HEK293 (cell line): ENCODE measurements around the gene GLYATL3.

ENCODE experiments used
- AEBP2 ChIP-seq: fragments of 450-650 bp; formaldehyde crosslinking; IDR thresholded peaks from 2 replicates; pipeline ENCODE4 v1.5.1; 2016; ENCODE audit warnings: missing biosample characterization, missing genetic modification characterization, borderline replicate concordance
- HOXA7 ChIP-seq: sonication (generic); formaldehyde crosslinking; IDR thresholded peaks from 2 replicates; pipeline ENCODE4 v1.8.1; 2022; ENCODE audit warnings: missing genetic modification reagents, borderline replicate concordance
- KLF16 ChIP-seq: fragments of 450-650 bp; formaldehyde crosslinking; IDR thresholded peaks from 2 replicates; pipeline ENCODE4 v1.5.1; 2017; ENCODE audit warnings: missing biosample characterization, missing genetic modification characterization
- TCF7L2 ChIP-seq: IDR thresholded peaks from 2 replicates; pipeline ENCODE4 v1.6.1; 2011; ENCODE audit warnings: low read depth, mild to moderate bottlenecking, inconsistent platforms, low read length, moderate library complexity, borderline replicate concordance
- YY1 ChIP-seq: fragments of 450-650 bp; formaldehyde crosslinking; IDR thresholded peaks from 2 replicates; pipeline ENCODE4 v1.5.1; 2018; ENCODE audit warnings: missing biosample characterization, missing genetic modification characterization
- ZFP3 ChIP-seq: fragments of 450-650 bp; formaldehyde crosslinking; IDR thresholded peaks from 2 replicates; pipeline ENCODE4 v1.5.1; 2016; ENCODE audit warnings: low read depth, missing biosample characterization, missing genetic modification characterization
- ZFP69B ChIP-seq: fragments of 450-650 bp; formaldehyde crosslinking; IDR thresholded peaks from 2 replicates; pipeline ENCODE4 v1.5.1; 2016; ENCODE audit warnings: missing biosample characterization, missing genetic modification characterization
- ZNF2 ChIP-seq: fragments of 450-650 bp; formaldehyde crosslinking; IDR thresholded peaks from 2 replicates; pipeline ENCODE4 v1.5.1; 2016; ENCODE audit warnings: missing biosample characterization, missing genetic modification characterization
- ZNF221 ChIP-seq: fragments of 450-650 bp; formaldehyde crosslinking; IDR thresholded peaks from 2 replicates; pipeline ENCODE4 v1.5.1; 2017; ENCODE audit warnings: missing biosample characterization, missing genetic modification characterization, borderline replicate concordance
- ZNF274 ChIP-seq, 2 experiments: fragments of 200-500 bp in 1 of 2; fragments of 450-650 bp in 1 of 2; sonication (Bioruptor generic) in 1 of 2; formaldehyde crosslinking in 1 of 2; IDR thresholded peaks; 2 replicates each; pipeline versions ENCODE4 v1.5.1 to v1.6.1; 2014 to 2016; ENCODE audit warnings: borderline replicate concordance in 1 of 2, inconsistent platforms in 1 of 2, low read length in 1 of 2, missing biosample characterization in 1 of 2, missing genetic modification characterization in 1 of 2
- ZNF311 ChIP-seq: fragments of 450-650 bp; formaldehyde crosslinking; IDR thresholded peaks from 2 replicates; pipeline ENCODE4 v1.5.1; 2017; ENCODE audit warnings: missing biosample characterization, missing genetic modification characterization, borderline replicate concordance
- ZNF704 ChIP-seq: fragments of 450-650 bp; formaldehyde crosslinking; IDR thresholded peaks from 2 replicates; pipeline ENCODE4 v1.5.1; 2016; ENCODE audit warnings: missing biosample characterization, missing genetic modification characterization
- TF ChIP-seq, protein P1 (sequence below): fragments of 450-650 bp; formaldehyde crosslinking; IDR thresholded peaks from 2 replicates; pipeline ENCODE4 v1.5.1; 2016; ENCODE audit warnings: missing biosample characterization, missing genetic modification characterization
- TF ChIP-seq, protein P2 (sequence below): fragments of 450-650 bp; formaldehyde crosslinking; conservative IDR thresholded peaks from 2 replicates; pipeline ENCODE4 v1.5.1; 2016; ENCODE audit warnings: low read depth, missing biosample characterization, missing genetic modification characterization

GRCh38 chr6:49553384-49553783, 53.7 kb downstream of the GLYATL3 start:
- TF ChIP-seq, protein P1, sequence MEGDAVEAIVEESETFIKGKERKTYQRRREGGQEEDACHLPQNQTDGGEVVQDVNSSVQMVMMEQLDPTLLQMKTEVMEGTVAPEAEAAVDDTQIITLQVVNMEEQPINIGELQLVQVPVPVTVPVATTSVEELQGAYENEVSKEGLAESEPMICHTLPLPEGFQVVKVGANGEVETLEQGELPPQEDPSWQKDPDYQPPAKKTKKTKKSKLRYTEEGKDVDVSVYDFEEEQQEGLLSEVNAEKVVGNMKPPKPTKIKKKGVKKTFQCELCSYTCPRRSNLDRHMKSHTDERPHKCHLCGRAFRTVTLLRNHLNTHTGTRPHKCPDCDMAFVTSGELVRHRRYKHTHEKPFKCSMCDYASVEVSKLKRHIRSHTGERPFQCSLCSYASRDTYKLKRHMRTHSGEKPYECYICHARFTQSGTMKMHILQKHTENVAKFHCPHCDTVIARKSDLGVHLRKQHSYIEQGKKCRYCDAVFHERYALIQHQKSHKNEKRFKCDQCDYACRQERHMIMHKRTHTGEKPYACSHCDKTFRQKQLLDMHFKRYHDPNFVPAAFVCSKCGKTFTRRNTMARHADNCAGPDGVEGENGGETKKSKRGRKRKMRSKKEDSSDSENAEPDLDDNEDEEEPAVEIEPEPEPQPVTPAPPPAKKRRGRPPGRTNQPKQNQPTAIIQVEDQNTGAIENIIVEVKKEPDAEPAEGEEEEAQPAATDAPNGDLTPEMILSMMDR (tag by site-specific recombination): no peak
- no peak for TF ChIP-seq AEBP2 (tag by site-specific recombination)
- no peak for TF ChIP-seq KLF16 (tag by site-specific recombination)
- TF ChIP-seq ZNF274 (IDR thresholded peaks at IDR 0.05; ENCODE audit: low read length): no peak
- no peak for TF ChIP-seq ZNF274 (tag by site-specific recombination; IDR thresholded peaks at IDR 0.05; ENCODE audit: borderline replicate concordance)
- TF ChIP-seq ZNF311 (tag by site-specific recombination): no peak
- no peak for TF ChIP-seq ZFP3 (tag by site-specific recombination)
- no peak for TF ChIP-seq ZNF704 (tag by site-specific recombination)
- no peak for TF ChIP-seq YY1 (tag by site-specific recombination)
- TF ChIP-seq ZFP69B (tag by site-specific recombination): no peak
- no peak for TF ChIP-seq ZNF2
- no peak for TF ChIP-seq TCF7L2
- no peak for TF ChIP-seq HOXA7 (CRISPR knock-in tag)
- TF ChIP-seq, protein P2, sequence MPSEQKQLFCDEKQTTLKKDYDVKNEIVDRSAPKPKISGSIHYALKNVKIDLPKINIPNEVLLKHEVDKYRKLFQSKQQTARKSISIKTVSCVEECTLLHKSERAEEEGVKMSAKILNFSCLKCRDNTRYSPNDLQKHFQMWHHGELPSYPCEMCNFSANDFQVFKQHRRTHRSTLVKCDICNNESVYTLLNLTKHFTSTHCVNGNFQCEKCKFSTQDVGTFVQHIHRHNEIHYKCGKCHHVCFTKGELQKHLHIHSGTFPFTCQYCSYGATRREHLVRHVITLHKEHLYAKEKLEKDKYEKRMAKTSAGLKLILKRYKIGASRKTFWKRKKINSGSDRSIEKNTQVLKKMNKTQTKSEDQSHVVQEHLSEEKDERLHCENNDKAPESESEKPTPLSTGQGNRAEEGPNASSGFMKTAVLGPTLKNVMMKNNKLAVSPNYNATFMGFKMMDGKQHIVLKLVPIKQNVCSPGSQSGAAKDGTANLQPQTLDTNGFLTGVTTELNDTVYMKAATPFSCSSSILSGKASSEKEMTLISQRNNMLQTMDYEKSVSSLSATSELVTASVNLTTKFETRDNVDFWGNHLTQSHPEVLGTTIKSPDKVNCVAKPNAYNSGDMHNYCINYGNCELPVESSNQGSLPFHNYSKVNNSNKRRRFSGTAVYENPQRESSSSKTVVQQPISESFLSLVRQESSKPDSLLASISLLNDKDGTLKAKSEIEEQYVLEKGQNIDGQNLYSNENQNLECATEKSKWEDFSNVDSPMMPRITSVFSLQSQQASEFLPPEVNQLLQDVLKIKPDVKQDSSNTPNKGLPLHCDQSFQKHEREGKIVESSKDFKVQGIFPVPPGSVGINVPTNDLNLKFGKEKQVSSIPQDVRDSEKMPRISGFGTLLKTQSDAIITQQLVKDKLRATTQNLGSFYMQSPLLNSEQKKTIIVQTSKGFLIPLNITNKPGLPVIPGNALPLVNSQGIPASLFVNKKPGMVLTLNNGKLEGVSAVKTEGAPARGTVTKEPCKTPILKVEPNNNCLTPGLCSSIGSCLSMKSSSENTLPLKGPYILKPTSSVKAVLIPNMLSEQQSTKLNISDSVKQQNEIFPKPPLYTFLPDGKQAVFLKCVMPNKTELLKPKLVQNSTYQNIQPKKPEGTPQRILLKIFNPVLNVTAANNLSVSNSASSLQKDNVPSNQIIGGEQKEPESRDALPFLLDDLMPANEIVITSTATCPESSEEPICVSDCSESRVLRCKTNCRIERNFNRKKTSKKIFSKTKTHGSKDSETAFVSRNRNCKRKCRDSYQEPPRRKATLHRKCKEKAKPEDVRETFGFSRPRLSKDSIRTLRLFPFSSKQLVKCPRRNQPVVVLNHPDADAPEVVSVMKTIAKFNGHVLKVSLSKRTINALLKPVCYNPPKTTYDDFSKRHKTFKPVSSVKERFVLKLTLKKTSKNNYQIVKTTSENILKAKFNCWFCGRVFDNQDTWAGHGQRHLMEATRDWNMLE (tag by site-specific recombination): no peak
- TF ChIP-seq ZNF221 (tag by site-specific recombination): no peak
